GM21360 (cell line): Measurements from ENCODE around the gene TRAPPC14.
"Not testable (repeated sequence)": the region's sequence is repeated elsewhere in the genome, so short reads cannot be mapped to it uniquely, and the experiment has no call there.

Experiments
- ATAC-seq: cut with Tn5 transposase; IDR thresholded peaks from one replicate; pipeline ENCODE4 v1.9.1; 2021; ENCODE audit warnings: mild to moderate bottlenecking, moderate library complexity; ENCODE audit not compliant: unreplicated experiment

Gene TRAPPC14

GRCh38 chr7:100158229-100159098 is at the start of gene TRAPPC14:
TSS of gene TRAPPC14 (minus strand) at chr7:100158723. CDS start at chr7:100158499, 224 bp downstream.
- peak; percentile 45 for ATAC-seq

GRCh38 chr7:100204454-100204853 is 45.9 kb upstream of the TRAPPC14 start:
- no peak for ATAC-seq

- no peak for ATAC-seq
These were observed 42.2 kb upstream of the TRAPPC14 start for GRCh38 chr7:100200693-100201092.

GRCh38 chr7:100198266-100198665 is 39.7 kb upstream of the TRAPPC14 start:
- ATAC-seq = no peak

- not testable (repeated sequence) for ATAC-seq
These were observed 37.4 kb upstream of the TRAPPC14 start for GRCh38 chr7:100195901-100196322.

- ATAC-seq = no peak
These were observed 36.7 kb upstream of the TRAPPC14 start for GRCh38 chr7:100195222-100195621.

- no peak for ATAC-seq
These were observed 34.4 kb upstream of the TRAPPC14 start for GRCh38 chr7:100192969-100193368.

- not testable (repeated sequence) for ATAC-seq
These were observed 33.8 kb upstream of the TRAPPC14 start for GRCh38 chr7:100192281-100192862.

GRCh38 chr7:100191775-100192174 is 33.3 kb upstream of the TRAPPC14 start:
- no peak for ATAC-seq

- ATAC-seq = no peak
These were observed 31.7 kb upstream of the TRAPPC14 start for GRCh38 chr7:100190048-100190711.

GRCh38 chr7:100189061-100189460 is 30.5 kb upstream of the TRAPPC14 start:
- no peak for ATAC-seq

GRCh38 chr7:100185726-100186125 is 27.2 kb upstream of the TRAPPC14 start:
- ATAC-seq = no peak

GRCh38 chr7:100183090-100183489 is 24.6 kb upstream of the TRAPPC14 start:
- not testable (repeated sequence) for ATAC-seq

GRCh38 chr7:100182616-100183015 is 24.1 kb upstream of the TRAPPC14 start:
- ATAC-seq = not testable (repeated sequence)

GRCh38 chr7:100180084-100180483 is 21.6 kb upstream of the TRAPPC14 start:
- not testable (repeated sequence) for ATAC-seq

GRCh38 chr7:100177045-100178001 is 18.8 kb upstream of the TRAPPC14 start, which contains the start of the genes GPC2 and STAG3:
TSS of gene GPC2 (minus strand) at chr7:100177381. CDS start at chr7:100177199, 182 bp downstream.
TSS of gene STAG3 (plus strand) at chr7:100177918. CDS start at chr7:100180557, 2,639 bp downstream.
- ATAC-seq = peak; percentile 77

GRCh38 chr7:100176096-100177044 is 17.8 kb upstream of the TRAPPC14 start:
- no peak for ATAC-seq

- no peak for ATAC-seq
These were observed 16.9 kb upstream of the TRAPPC14 start for GRCh38 chr7:100175296-100175935.

- ATAC-seq = no peak
These were observed 16.1 kb upstream of the TRAPPC14 start for GRCh38 chr7:100174582-100174981.
